Right ventricle myocardium superior (tissue), 1 donor: Measurements from ENCODE around the gene BFSP2. TPM values are rescaled to one million over a fixed set of nuclear protein-coding genes. Genes with fewer than 3 reads are reported as not detected.
A peak's percentile ranks its signal among the peaks of the same experiment; 100 is the strongest.

ENCODE experiments used
- ATAC-seq: fragments of 200-7000 bp; cut with Tn5 transposase; one replicate; pipeline ENCODE4 v1.9.1; 2020; ENCODE audit warnings: mild to moderate bottlenecking; ENCODE audit not compliant: poor library complexity
- DNase-seq: peaks from one replicate; pipeline ENCODE4 v3.0.0-alpha.2; 2020
- intact Hi-C: fragments of 100-400 bp; cut with DNase I; formaldehyde crosslinking; loops from one replicate; pipeline ENCODE4 v1.11.2; 2022
- total RNA-seq: library from RNA; stranded (reverse); fragmentation: NEBNext Ultra II Directional; extraction: Animal tissue kit (Norgen Biotek cat#: 25700); gene quantifications from one replicate; pipeline ENCODE4 v1.2.1, GENCODE V29; 2021
- donor health status: DM: no; HTN: yes; CAD: no; lungs with severe emphysema.

The BFSP2 gene
- total RNA-seq, 1 donor from 2014 or later, result not detected

DNA sequence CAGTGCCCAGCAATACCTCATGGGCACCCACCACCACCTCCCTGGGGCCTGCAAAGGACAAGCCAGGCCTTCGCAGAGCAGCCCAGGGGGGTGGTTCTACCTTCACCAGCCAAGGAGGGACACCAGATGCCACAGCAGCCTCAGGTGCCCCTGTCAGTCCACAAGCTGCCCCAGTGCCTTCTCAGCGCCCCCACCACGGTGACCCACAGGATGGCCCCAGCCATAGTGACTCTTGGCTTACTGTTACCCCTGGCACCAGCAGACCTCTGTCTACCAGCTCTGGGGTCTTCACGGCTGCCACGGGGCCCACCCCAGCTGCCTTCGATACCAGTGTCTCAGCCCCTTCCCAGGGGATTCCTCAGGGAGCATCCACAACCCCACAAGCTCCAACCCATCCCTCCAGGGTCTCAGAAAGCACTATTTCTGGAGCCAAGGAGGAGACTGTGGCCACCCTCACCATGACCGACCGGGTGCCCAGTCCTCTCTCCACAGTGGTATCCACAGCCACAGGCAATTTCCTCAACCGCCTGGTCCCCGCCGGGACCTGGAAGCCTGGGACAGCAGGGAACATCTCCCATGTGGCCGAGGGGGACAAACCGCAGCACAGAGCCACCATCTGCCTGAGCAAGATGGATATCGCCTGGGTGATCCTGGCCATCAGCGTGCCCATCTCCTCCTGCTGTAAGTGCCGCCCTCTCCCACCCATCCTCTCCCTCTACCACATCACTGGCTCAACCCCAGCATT lies 19.2 kb upstream of the BFSP2 start:
- DNase-seq (no peak), ATAC-seq (no peak)
- intact Hi-C loops, result loop anchor here (5.0 kb wide), 1 partner anchor 653 kb away; no protein-coding TSS in a partner anchor

DNA sequence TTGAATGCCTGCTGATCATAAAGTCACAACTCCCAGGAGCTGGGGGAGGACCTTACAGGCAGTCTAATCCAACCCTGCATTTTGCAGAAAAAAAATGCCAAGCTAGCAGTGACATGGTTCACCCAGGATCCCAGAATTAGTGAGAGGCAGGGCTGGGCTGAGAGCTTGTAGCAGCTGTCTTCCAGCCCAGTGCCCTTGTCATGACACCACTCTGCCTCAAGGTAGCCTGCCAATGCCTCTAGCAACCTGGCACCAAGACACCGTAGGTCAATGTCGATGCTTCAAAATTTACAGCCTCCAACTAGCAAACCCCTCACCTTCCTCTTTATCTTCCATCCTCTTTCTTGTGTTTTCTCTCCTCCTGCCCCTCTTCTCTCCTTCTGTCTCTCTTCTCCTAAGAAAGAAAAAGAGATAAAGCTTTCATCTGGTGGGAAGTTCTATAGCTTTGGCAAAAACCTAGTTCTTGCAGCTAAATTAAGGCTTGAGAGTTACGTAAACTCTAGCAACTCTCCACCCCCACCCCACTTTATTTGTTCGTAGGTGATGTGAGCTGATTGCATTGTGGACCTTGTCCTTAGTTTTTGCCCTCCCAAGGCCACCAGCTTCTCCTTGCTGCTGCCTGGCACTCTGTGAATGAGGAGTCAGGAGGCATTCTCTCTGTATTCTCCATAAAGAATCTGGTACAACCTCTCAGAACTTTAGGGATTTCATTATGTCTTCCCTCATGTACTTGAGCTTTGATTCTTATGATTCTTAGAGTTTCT lies 18.3 kb upstream of the BFSP2 start:
- ATAC-seq (no peak), DNase-seq (no peak)
- intact Hi-C loops, result loop anchor here (5.0 kb wide), 1 partner anchor 654 kb away; no protein-coding TSS in a partner anchor

DNA sequence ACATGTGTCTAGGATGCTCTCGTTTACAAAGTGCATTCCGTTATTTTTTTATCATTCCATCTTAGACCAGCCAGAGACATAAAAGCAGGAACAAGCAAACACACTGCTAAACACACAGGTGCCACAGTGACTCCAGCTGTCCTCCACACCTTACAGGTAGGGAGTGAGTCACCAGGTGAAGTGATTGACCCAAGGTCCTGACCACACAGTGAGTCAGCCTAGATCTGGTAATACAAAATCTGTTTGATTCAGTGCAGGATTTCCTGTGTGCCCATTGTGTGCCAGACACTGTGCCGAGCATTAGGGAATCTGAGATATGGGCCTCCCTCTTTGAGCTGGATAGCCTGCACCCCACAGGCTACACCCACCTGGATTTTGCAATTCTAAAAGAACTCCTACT lies 16.7 kb upstream of the BFSP2 start:
- ATAC-seq, result no peak
- intact Hi-C loops, result loop anchor here (5.0 kb wide), 1 partner anchor 656 kb away; no protein-coding TSS in a partner anchor
- no peak for DNase-seq

GRCh38 chr3:133383741-133384140 lies 16.1 kb upstream of the BFSP2 start:
- no peak for ATAC-seq
- DNase-seq, result no peak
- intact Hi-C loops, result loop anchor here (5.0 kb wide), 1 partner anchor 656 kb away; no protein-coding TSS in a partner anchor

- intact Hi-C loops, result loop anchor here (5.0 kb wide), 1 partner anchor 657 kb away; no protein-coding TSS in a partner anchor
- DNase-seq (peak; percentile 63), ATAC-seq (peak; percentile 92)
Measured at GRCh38 chr3:133384331-133385027, 15.4 kb upstream of the BFSP2 start.

DNA sequence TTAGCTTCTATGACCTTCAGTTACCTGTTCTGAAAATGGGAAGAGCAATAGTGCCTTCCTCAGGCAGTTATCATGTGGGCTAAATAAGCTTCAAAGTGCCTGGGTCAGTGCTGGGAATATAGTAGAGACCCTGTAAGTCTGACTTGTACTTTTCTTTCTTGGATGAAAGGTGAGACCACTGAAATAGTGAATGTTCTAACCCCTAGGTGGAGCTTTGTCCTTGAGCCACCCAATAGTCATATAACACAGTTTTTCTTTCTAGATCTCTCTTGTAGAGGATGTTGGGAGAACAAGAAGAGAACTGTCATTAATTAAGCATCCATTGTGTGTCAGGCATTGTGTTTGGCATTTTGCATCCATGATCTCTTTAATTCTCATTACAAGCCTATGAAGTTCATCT lies 13.0 kb upstream of the BFSP2 start:
- intact Hi-C loops, result no loop called here
- no peak for ATAC-seq
- DNase-seq, result no peak

DNA sequence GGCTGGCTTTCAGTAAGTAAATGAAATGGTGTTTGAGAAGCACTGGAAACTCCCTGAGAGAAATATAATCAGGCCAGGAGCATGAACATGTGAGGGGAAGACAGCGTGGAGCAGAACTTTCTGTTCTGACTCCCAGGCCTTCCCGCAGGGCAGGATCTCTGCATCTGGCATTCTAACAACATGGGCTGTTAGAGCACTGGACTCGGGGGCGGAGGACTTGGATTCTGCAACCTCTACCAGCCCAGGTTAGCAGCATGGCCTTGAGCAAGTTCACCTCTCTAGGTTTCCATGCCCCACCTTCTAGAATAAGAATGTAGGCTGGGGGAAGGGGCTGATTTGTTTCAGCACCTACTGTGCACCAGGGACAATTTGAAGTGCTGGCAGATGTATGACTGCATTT lies 12.5 kb upstream of the BFSP2 start:
- ATAC-seq, result no peak
- intact Hi-C loops, result no loop called here
- no peak for DNase-seq

- DNase-seq, result no peak
Measured at GRCh38 chr3:133388696-133389395, 11.0 kb upstream of the BFSP2 start.

GRCh38 chr3:133390715-133391114 lies 9.1 kb upstream of the BFSP2 start:
- DNase-seq, result no peak

More at GRCh38 chr3:133388696-133389395, 11.0 kb upstream of the BFSP2 start:
- ATAC-seq, result no peak
- intact Hi-C loops, result no loop called here

GRCh38 chr3:133393204-133393603 lies 6.7 kb upstream of the BFSP2 start:
- intact Hi-C loops, result no loop called here

More at GRCh38 chr3:133390715-133391114, 9.1 kb upstream of the BFSP2 start:
- intact Hi-C loops, result no loop called here
- no peak for ATAC-seq

DNA sequence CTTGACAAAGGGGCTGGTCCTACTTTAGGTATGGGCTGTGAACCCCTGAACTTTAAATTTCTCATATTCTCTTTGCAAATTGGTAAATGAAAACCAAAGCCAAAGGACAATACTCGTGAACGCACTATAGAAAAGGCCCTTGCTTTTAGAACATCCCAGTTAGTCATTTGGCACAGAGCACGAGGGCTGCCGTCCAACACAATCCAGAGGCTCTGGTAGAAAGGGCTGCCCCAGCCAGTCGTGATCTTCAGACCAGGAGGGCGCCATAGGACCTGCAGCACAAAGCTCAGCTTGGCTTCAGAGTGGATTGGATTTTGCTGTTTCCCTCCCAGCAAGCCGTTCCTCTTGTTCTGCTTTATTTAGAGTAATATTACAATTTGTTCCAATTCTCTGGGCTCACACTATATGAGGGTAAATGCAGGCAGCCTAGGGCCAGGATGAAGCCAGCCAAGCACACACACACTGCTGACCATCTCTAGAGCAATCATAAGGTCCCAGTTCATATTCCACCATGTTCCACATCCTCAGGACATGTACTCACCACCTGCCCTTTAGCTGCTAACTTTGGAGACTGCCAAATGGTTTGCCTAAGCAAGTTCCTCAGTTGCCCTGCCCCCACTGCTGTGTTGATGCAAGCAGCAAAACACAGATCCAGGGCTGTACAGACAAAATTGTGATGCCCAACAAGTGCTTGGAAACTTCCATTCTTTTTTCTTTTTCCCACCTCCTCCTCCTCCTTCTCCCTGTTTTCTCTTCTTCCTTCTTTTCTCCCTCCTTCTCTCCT lies 6.0 kb upstream of the BFSP2 start:
- peak; percentile 84 for ATAC-seq
- DNase-seq, result peak; percentile 67
- intact Hi-C loops, result no loop called here

More at GRCh38 chr3:133393204-133393603, 6.7 kb upstream of the BFSP2 start:
- ATAC-seq (peak; percentile 57), DNase-seq (no peak)

GRCh38 chr3:133394561-133395311 lies 5.1 kb upstream of the BFSP2 start:
- intact Hi-C loops, result no loop called here
- ATAC-seq (no peak), DNase-seq (no peak)

DNA sequence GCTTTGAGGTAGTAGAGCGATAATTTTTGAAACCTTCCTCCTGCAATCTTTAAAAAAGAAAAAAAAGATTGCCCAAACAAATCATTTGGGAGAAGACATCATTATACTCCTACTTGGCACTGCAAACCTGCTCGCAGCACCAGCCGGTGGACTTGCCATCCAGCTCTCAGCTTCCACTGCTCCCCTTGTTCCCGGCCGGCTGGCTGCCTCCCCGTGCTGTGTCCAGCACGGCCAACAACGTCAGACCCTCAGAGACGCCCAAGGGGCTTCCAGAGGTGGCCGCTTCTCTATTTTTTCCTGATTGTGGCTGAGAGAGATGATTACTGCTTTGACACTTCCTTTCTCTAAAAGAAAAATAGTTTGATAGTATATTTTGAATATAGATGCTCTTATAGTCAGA lies 3.0 kb upstream of the BFSP2 start:
- ATAC-seq (no peak), DNase-seq (no peak)
- intact Hi-C loops, result no loop called here

GRCh38 chr3:133401374-133402135 lies 1.7 kb downstream of the BFSP2 start:
- intact Hi-C loops, result no loop called here
- DNase-seq (peak; percentile 60), ATAC-seq (peak; percentile 92)

DNA sequence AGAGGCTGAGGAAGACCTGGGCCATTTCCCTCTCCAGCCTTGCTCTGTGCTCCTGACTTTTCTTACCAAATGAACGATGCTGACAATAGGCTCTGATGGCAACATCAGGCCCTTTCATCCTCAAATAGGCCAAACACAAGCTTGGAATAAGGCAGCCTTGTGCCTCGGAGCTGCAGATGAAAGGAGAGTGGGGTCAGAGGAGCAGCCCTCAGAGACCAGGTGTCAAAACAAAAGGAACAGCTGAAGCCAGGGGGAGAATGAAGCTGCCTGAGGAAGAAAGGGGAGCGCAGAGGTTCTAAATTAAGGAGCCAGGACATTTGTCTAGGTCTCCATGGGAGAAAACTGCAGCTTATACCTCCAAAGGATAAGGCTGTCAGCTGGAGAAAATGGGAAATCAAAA lies 5.1 kb downstream of the BFSP2 start:
- ATAC-seq (no peak), DNase-seq (no peak)
- intact Hi-C loops, result no loop called here

GRCh38 chr3:133408366-133408765 lies 8.5 kb downstream of the BFSP2 start:
- intact Hi-C loops, result no loop called here

More at GRCh38 chr3:133408366-133408765, 8.5 kb downstream of the BFSP2 start:
- DNase-seq, result no peak
- no peak for ATAC-seq
